ENCODE results near the gene TMC8. TPM values are rescaled to one million over a fixed set of nuclear protein-coding genes. Genes with fewer than 3 reads are reported as not detected.
"Not testable (repeated sequence)": the region's sequence is repeated elsewhere in the genome, so short reads cannot be mapped to it uniquely, and the experiment has no call there.

TMC8 gene
- total RNA-seq, 1 donor from 2014 or later, result 1.2 TPM

GRCh38 chr17:78168903-78169793 is 38.6 kb downstream of the TMC8 start:
- no peak overlapping the region for H3K27ac Mint-ChIP-seq
- peak in 1 of 2 experiments; percentile 49 for DNase-seq (ENCODE audit: low spot score in 2 of 2, unreplicated experiment in 2 of 2)
- no peaks in the 10 kb centered on the region for H3K9me3 Mint-ChIP-seq
- H3K4me1 Mint-ChIP-seq, result peaks cover 14% of the 10 kb centered on the region
- TF ChIP-seq, protein P1, sequence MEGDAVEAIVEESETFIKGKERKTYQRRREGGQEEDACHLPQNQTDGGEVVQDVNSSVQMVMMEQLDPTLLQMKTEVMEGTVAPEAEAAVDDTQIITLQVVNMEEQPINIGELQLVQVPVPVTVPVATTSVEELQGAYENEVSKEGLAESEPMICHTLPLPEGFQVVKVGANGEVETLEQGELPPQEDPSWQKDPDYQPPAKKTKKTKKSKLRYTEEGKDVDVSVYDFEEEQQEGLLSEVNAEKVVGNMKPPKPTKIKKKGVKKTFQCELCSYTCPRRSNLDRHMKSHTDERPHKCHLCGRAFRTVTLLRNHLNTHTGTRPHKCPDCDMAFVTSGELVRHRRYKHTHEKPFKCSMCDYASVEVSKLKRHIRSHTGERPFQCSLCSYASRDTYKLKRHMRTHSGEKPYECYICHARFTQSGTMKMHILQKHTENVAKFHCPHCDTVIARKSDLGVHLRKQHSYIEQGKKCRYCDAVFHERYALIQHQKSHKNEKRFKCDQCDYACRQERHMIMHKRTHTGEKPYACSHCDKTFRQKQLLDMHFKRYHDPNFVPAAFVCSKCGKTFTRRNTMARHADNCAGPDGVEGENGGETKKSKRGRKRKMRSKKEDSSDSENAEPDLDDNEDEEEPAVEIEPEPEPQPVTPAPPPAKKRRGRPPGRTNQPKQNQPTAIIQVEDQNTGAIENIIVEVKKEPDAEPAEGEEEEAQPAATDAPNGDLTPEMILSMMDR (IDR thresholded peaks at IDR 0.05; ENCODE audit: unreplicated experiment), result no peak
- H3K27me3 Mint-ChIP-seq (ENCODE audit: low read depth), result no peaks in the 10 kb centered on the region
- H3K36me3 Mint-ChIP-seq, result peaks cover 9% of the 10 kb centered on the region
- H3K4me3 Mint-ChIP-seq, result peak overlapping the region; percentile 70

- Mint-ChIP-seq H3K27me3 (ENCODE audit: low read depth) (no peaks in the 10 kb centered on the region), H3K4me3 (peak overlapping the region; percentile 30), H3K4me1 (peaks cover 14% of the 10 kb centered on the region)
Measured at GRCh38 chr17:78170692-78171590, 40.4 kb downstream of the TMC8 start.

DNA sequence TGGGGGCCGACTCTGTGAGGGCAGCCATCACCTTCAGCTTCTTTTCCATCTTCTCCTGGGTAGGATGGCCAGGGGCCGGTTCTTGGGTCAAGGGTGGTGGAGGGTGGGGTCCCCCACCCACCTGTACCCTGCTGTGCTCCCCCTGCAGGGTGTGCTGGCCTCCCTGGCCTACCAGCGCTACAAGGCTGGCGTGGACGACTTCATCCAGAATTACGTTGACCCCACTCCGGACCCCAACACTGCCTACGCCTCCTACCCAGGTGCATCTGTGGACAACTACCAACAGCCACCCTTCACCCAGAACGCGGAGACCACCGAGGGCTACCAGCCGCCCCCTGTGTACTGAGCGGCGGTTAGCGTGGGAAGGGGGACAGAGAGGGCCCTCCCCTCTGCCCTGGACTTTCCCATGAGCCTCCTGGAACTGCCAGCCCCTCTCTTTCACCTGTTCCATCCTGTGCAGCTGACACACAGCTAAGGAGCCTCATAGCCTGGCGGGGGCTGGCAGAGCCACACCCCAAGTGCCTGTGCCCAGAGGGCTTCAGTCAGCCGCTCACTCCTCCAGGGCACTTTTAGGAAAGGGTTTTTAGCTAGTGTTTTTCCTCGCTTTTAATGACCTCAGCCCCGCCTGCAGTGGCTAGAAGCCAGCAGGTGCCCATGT is 41.1 kb downstream of the TMC8 start:
- H3K27me3 Mint-ChIP-seq (ENCODE audit: low read depth); H3K4me3 Mint-ChIP-seq; H3K27ac Mint-ChIP-seq; H3K36me3 Mint-ChIP-seq; H3K9me3 Mint-ChIP-seq; DNase-seq (ENCODE audit: low spot score in 2 of 2, unreplicated experiment in 2 of 2): not testable (repeated sequence)
- peaks cover 14% of the 10 kb centered on the region for H3K4me1 Mint-ChIP-seq

More at GRCh38 chr17:78170692-78171590, 40.4 kb downstream of the TMC8 start:
- H3K36me3 Mint-ChIP-seq, result peaks cover 9% of the 10 kb centered on the region
- no peaks in the 10 kb centered on the region for H3K9me3 Mint-ChIP-seq
- no peak for DNase-seq (ENCODE audit: low spot score in 2 of 2, unreplicated experiment in 2 of 2)
- H3K27ac Mint-ChIP-seq, result no peak overlapping the region
- TF ChIP-seq, protein P1 (IDR thresholded peaks at IDR 0.05; ENCODE audit: unreplicated experiment), result no peak

DNA sequence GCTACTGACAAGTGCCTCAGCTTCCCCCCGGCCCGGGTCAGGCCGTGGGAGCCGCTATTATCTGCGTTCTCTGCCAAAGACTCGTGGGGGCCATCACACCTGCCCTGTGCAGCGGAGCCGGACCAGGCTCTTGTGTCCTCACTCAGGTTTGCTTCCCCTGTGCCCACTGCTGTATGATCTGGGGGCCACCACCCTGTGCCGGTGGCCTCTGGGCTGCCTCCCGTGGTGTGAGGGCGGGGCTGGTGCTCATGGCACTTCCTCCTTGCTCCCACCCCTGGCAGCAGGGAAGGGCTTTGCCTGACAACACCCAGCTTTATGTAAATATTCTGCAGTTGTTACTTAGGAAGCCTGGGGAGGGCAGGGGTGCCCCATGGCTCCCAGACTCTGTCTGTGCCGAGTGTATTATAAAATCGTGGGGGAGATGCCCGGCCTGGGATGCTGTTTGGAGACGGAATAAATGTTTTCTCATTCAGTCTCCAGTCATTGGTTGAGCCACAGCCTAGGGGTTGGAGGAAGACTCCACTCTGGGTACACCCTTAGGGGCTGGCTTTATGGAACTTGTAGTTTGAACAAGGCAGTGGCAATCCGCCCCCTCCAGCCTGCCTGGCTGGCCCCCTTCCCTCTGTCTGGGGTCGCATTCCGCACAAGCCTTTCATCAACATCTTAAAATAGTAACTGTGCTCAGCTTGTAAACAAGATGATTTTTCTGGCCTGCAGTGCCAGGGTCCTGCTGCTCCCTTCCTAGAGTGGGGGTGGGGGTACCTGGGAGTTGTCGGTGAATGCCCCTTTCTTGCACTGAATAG is 41.9 kb downstream of the TMC8 start:
- no peaks in the 10 kb centered on the region for H3K27me3 Mint-ChIP-seq (ENCODE audit: low read depth)
- peak overlapping the region; percentile 44 for H3K27ac Mint-ChIP-seq
- DNase-seq (ENCODE audit: low spot score in 2 of 2, unreplicated experiment in 2 of 2), result no peak
- H3K9me3 Mint-ChIP-seq, result no peaks in the 10 kb centered on the region
- no peak overlapping the region for H3K4me3 Mint-ChIP-seq
- peaks cover 18% of the 10 kb centered on the region for H3K4me1 Mint-ChIP-seq
- peaks cover 9% of the 10 kb centered on the region for H3K36me3 Mint-ChIP-seq
- TF ChIP-seq, protein P1 (IDR thresholded peaks at IDR 0.05; ENCODE audit: unreplicated experiment), result no peak

- no peak for DNase-seq (ENCODE audit: low spot score in 2 of 2, unreplicated experiment in 2 of 2)
- peak overlapping the region; percentile 44 for H3K27ac Mint-ChIP-seq
- H3K4me3 Mint-ChIP-seq, result no peak overlapping the region
- peaks cover 9% of the 10 kb centered on the region for H3K36me3 Mint-ChIP-seq
- H3K4me1 Mint-ChIP-seq, result peaks cover 18% of the 10 kb centered on the region
- no peaks in the 10 kb centered on the region for H3K27me3 Mint-ChIP-seq (ENCODE audit: low read depth)
- no peaks in the 10 kb centered on the region for H3K9me3 Mint-ChIP-seq
- TF ChIP-seq, protein P1 (IDR thresholded peaks at IDR 0.05; ENCODE audit: unreplicated experiment), result no peak
Measured at GRCh38 chr17:78173097-78173715, 42.6 kb downstream of the TMC8 start.
